ENCODE data around the gene KLHDC10.
"Not testable (repeated sequence)": the region's sequence is repeated elsewhere in the genome, so short reads cannot be mapped to it uniquely, and the experiment has no call there.

The KLHDC10 gene, protein sequence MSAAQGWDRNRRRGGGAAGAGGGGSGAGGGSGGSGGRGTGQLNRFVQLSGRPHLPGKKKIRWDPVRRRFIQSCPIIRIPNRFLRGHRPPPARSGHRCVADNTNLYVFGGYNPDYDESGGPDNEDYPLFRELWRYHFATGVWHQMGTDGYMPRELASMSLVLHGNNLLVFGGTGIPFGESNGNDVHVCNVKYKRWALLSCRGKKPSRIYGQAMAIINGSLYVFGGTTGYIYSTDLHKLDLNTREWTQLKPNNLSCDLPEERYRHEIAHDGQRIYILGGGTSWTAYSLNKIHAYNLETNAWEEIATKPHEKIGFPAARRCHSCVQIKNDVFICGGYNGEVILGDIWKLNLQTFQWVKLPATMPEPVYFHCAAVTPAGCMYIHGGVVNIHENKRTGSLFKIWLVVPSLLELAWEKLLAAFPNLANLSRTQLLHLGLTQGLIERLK

DNA sequence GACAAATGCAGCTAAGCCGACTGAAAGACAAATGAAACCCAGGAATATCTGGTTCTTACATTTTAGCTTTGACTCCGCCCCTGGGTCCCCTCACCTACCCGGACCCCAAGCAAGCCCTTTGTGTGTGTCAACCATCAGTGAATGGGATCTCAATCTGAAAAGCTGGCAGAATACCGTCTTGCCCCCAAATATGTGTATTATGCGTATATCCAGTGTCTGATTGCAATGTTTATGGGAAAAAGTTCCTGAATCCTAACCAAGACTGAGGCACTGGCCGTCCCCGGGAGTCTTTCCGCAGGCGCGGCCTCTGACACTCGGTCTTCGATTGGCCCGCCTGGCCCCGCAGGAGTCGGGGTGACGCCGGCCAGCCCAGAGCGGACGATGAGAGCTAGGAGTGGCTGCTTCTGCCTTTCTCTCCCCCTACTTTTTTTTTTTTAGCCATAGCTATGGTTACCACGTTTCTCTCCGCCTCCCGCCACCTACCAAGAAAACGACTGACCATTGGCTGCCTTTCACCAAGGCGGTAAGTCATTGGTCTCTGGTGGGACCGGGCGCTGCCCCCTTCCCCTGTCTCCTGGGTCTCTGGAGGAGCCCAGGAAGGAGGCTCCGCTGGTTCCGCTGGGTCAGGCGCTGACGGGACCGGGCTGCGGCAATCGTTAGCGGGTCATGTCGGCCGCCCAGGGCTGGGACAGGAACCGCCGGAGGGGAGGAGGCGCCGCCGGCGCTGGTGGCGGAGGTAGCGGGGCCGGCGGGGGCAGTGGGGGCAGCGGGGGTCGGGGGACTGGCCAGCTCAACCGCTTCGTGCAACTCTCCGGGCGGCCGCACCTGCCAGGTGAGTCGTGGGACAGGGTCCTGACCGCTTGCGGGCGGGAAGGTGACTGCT is at the start of gene KLHDC10:
TSS of gene KLHDC10 (plus strand) at position 557 of the 883 bp plus-strand sequence. CDS start at position 667, 110 bp downstream.
- peak; percentile 99 for DNase-seq

DNA sequence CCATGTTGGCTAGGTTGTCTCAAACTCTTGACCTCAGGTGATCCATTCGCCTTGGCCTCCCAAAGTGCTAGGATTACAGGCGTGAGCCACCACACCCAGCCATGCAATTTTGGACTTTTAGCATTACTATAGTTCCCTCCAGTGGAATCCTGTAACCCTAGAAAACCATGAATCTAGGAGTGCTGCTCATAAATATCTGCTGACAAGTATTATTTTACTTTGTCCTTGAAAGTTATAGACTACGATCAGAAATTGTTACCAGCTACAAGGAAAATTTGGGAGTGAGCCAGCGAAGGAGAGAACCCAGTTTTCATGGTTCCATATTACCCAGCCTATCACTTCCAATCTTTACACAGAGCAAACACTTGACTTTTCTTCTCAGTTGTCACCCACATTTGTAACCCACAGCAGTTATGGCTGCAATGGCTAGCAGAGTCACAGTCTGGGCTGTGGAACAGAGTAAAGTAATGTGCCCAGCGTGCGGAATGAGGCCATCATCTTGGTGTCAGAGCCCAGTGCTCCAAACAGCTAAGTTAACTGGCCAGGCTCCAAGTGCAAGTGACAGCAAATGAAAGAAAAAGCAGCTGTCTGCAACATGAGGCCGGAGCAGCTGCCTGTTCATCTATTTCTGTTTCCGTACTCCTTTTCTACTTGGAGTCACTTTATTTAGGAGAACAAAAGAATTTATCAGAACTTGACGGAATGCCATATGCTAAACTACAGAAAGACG is 49.1 kb upstream of the KLHDC10 start:
- DNase-seq = peak; percentile 73

DNA sequence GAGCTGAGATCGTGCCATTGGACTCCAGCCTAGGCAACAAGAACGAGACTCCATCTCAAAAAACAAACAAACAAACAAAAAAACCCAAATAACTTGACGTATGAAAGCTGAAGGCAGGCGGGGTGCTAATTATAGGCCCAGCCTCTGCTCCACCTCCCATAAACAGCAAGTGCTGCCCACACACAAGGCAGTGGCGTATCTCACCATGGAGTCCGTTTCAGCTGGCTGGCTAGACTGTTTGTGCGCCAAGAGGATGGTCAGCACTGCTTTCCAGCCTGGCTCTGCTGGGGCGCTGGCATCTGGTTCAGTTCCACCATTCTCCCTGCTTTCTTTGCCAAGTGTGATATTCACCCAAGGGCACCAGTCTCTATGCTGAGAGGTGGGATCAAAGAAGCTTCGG is 48.2 kb upstream of the KLHDC10 start:
- no peak for DNase-seq

DNA sequence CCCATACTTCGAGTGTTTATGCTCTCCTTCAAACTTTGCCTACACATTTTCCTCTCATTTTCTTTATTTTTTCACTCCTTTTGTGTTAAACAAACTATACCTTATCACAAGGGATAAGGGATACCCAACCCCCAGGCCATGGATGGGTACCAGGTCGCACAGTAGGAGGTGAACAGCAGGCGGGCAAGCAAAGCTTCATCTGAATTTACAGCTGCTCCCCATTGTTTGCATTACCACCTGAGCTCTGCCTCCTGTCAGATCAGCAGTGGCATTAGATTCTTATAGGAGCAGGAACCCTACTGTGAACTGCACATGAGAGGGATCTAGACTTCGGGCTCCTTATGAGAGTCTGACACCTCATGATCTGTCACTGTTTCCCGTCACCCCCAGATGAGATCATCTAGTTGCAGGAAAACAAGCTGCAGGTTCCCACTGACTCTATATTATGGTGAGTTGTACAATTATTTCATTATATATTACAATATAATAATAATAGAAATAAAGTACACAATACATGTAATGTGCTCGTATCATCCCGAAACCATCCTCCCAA is 47.6 kb upstream of the KLHDC10 start:
- DNase-seq = no peak

DNA sequence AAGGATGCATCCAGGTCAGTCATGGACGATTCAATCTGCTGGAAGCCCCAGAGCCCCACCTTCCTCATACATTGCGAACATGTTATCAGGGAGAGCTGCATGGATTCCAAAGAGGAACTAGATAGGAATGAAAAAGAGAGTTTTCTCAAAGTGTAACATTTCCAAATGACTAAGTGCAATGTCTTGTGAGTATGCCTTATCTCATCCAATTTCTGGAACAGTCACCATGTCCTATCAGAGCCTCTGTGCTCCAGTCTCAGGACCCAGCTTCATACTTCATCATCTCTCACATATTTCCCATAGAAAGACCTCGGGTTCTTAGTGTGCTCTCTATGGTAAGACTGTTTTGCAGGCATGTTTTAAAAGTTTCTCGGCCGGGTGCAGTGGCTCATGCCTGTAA is 45.9 kb upstream of the KLHDC10 start:
- DNase-seq = no peak

DNA sequence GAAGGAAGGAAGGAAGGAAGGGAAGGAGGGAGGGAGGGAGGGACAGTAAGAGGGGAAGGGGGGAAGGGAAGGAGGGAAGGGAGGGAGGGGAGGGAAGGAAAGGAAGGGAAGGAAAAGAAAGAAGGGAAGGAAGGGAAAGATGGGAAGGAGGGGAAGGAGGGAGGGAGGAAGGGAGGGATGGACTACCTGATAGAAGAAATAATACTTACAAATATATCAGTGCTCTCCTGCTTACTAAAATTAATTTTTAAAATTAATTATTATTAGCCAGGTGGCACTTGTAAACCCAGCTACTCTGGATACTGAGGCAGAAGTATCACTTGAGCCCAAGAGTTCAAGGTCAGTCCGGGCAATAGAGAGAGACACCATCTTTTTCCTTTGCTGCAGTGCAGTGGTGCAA is 37.6 kb upstream of the KLHDC10 start:
- DNase-seq = no peak

DNA sequence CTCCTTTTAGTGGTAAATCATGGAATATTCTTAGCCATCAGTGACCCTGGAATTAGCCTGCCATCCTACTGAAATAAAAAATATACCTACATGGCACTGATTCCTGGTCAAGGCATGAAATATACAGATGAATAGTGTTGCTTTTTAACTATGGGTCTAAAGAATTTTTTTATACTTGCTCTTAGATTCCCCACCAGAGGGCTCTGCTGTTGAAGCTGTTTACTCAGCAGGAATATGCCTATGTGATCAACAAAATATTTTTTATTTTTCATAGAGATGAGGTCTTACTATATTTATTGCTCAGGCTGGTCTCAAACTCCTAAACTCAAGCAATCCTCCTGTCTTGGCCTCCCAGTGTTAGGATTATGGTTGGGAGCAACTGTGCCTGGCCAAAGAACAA is 32.6 kb upstream of the KLHDC10 start:
- no peak for DNase-seq

DNA sequence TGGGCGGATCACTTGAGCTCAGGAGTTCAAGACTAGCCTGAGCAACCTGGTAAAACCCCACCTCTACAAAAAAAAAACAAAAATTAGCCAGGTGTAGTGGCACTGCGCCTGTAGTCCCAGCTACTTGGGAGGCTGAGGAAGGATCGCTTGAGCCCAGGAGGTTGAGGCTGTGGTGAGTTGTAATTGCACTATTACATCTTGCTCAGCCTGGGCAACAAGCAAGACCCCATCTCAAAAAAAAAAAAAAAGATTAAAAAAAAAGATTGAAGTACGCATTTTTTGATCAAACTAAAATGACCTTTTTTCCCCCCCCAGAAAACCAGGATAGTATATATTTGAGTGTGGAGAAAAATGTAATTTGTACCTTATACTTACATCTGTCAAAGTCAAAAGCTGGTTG is 29.8 kb upstream of the KLHDC10 start:
- DNase-seq = no peak

DNA sequence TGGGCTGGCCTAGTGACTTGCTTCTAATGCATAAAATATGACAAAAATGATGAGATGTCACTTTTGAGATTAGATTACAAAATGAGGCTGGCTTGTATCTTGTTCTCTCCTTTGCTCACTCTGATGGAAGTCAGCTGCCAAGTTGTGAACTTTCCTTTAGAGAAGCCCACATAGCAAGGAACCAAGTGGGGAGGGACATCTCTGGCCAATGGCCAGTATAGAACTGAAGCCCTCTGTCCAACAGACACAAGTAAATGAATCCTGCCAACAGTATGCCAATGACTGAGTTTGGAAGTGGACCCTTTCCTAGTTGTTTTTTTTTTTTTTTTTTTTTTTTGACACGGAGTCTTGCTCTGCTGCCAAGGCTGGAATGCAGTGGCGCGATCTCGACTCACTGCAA is 22.5 kb upstream of the KLHDC10 start:
- no peak for DNase-seq

DNA sequence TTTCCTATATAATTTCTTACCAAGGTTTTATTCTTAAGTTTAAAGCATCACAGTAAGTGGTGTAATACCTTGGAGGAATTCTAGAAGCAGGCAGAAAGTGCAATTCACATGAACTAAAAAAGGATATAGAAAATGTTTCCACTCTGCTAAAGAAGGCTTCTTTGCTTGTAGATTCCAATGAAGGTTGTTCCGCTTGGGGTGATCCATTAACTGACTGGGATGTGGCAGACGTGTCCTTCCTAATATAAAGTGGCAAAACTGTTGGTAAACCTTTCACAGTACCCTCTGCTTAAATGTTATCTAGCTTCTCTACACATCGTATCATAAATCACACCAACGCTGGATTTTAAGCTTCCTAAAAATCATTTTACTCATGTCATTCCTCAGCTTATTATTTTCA is 21.4 kb upstream of the KLHDC10 start:
- no peak for DNase-seq

DNA sequence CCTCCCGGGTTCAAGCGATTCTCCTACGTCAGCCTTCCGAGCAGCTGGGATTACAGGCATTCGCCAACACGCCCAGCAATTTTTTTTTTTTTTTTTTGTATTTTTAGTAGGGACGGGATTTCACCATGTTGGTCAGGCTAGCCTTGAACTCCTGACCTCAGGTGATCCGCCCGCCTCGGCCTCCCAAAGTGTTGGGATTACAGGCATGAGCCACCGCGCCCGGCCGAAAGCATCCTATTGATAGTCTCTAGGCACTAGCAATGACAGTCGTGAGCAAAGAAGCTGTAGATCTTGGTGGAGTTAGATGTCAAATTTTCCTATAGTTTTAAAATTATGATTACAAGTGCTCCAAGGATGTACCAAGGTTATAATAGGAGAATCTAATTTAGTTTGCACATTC is 18.1 kb upstream of the KLHDC10 start:
- DNase-seq = not testable (repeated sequence)

DNA sequence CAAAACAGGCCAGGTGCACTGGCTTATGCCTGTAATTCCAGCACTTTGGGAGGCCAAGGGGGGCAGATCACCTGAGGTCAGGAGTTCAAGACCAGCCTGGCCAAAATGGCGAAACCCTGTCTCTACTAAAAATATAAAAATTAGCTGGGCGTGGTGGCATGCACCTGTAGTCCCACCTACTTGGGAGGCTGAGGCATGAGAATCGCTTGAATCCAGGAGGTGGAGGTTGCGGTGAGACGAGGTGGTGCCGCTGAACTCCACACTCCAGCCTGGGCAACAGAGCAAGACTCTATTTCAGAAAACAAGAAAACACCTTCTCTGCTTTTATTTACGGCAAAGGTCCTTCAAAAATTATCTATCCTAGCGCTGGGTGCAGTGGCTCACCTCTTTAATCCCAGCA is 15.1 kb upstream of the KLHDC10 start:
- DNase-seq = not testable (repeated sequence)

DNA sequence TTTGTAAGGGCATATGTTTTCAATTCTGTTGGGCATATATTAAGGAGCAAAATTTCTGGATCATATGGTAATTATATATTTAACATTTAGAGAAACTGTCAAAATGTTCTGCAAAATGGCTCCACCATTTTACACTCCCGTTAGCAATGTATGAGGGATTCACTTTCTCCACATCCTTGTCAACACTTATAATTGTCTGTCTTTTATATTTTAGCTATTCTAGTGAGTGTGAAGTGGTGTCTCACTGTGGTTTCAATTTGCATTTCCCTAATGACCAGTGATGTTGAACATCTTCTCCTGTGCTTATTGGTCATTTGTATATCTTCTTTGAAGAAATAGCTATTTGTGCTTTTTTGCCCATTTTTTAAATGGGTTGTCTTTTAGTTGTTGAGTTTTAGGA is 8.1 kb upstream of the KLHDC10 start:
- DNase-seq = no peak

DNA sequence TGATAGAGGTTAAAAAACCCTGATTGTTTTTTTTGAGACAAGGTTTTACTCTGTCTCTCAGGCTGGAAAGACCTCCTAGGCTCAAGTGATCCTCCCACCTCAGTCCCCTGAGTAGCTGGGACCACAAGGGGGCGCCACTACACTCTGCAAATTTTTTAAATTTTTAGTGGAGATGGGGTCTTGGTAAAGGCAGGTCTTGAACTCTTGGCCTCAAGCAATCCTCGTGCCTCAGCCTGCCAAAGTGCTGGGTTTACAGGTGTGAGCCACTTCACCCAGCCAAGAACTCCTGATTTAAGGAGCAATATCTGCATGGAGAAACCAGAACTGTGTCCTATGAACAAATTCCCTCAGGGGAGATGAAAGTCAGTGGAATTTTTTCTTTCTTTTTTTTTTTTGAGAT is 7.3 kb upstream of the KLHDC10 start:
- peak; percentile 47 for DNase-seq

DNA sequence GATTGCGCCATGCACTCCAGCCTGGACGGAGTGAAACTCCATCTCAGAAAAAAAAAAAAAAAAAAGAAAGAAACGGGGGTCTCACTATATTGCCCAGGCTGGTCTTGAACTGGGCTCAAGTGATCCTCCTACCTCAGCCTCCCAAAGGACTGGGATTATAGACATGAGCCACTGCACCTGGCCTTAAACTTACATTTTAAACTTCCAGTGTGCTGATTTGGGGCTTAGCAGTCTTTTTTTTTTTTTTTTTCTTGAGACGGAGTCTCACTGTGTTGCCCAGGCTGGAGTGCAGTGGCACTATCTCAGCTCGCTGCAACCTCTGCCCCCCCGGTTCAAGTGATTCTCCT is 5.8 kb upstream of the KLHDC10 start:
- DNase-seq = not testable (repeated sequence)

DNA sequence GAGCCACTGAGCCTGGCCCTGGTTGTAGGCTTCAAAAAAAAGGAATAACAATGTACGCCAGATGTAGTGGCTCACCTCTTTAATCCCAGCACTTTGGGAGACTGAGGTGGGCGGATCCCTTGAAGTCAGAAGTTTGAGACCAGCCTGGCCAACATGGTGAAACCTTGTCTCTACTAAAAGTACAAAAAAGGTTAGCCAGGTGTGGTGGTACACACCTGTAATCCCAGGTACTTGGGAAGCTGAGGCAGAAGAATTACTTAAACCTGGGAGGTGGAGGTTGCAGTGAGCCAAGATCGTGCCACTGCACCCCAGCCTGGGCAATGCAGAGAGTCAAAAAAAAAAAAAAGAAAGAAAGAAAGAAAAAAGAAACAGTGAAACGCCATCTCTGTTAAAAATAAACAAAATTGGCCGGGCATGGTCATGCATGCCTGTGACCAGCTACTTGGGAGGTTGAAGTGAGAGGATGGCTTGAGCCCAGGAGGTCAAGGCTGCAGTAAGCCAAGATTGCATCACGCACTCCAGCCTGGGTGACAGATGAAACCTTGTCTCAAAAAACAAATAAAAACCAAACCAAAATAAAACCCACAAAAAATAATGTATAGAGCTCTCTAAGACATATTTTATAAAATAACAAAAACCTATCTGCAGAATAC is 4.7 kb upstream of the KLHDC10 start:
- DNase-seq = no peak

DNA sequence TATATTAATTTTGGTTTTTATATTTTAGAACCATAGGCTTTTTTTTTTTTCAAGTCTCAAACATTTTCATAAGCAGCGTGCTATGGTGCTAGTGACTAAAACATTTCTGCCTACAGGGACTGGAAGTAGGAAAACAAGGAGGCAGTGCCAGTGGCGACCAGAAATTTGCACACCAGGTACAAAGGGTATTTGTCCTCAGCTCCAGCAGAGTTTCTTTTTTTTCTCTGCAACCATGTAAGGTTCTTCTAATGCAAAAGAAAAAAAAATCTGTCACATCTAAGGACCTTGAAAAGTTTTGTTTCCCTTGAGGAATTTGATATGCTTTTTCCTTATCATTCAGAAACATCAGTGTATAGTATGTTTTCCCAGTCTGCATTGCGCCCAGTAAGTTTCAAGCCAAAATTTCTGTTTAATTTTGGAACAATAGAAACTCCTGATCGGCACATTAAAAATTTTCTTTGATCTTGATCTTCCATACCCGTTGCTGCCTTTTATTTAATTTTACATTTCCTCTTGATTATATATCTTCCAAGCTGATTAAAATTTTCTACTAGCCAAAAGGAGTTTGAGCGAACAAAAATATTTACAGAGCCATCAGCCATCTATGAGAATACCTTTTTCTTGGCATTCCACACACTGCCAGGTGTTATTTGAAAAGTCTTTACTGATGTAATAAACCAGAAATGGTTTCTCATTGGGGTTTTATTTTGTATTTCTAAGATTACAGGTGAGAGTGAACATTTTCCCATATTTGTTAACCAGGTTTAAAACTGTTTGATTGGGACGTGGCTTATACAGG is 956 bp upstream of the KLHDC10 start:
- no peak for DNase-seq

DNA sequence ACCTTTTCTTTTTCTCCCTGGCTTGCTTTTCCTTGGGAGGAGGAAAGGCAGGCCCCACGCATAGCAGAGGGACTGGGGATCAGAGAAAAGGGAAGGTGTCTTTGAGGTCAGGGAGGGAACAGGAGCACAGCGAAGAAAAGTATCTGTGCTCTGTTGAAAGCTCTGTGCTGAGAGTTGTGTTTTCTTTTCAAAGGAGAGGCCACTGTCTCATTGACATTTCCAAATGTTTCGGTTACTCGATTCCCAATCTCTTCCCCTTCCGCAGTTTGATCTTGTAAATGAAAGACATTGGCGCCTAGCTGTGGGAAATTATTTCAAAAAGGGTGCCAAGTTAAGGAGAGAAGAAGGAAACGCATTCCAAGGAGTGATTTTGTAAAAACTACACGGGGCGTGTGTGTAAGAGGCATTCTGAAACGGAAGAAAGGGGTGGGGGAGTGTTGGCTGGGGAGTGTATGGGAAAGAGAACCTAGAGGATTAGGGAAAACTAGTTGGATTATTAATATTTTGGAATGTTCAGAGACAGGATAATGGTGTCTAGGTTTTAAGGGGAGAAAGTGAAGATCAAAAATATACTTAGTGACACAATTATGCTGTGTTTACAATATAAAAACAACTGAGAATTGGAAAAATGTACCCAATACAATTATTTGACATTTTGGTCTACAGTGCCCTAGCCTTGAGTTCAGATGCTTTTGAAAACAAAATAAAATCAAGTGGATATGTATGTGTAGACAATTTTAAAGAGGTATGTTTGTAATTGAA is 708 bp downstream of the KLHDC10 start:
- no peak for DNase-seq

DNA sequence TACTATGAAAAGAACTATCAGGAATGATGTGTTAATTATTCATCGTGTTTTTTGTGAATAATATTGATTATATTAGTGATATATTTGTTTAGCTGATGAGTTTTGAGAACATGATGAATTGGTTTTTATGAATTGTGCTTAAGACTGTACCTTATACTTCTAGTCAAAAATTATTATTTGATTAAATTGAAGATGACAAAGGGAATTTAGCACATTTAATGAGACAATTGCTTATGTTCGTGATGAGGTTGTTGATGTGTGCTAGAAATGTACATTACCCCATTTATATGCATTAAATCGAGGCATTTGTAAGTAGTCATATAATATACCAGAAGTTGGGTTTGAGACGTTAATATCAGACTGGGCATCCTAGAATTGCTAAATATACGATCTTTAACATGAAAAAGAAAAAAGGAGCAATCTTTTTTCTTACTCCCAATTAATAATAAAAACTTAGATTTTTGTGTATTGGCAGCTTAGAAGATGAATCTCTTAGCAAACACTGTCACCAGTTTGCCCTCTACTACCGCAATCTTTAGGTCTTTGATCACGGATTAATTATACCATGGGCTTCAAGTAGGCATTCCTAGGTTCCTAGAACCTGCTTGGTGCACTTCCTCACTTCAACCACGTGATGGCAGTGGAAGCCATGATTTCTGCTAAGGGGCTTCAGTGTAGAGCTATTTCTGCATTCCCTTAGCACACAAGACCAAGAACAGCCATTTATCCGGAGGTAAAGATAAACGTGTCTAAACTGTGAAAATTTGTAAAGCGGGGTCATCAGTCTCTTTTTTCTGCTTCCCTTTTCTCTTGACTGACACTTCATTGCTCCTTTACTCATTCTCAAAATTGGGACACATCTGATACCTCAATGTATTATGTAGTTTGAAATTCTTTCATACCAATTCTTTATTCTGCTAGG is 1.6 kb downstream of the KLHDC10 start:
- peak; percentile 84 for DNase-seq
